DMS 273 treated with DMSO at 0.1 percent for 48 hours (cell line): ENCODE measurements around the gene SLC35F3.

ENCODE experiments used
- DNase-seq: peaks from one replicate; lab custom pipeline; 2025; lab: John Stamatoyannopoulos, UW

SLC35F3 gene

GRCh38 chr1:233972951-233973635, 68.6 kb downstream of the SLC35F3 start:
- DNase-seq, result no peak

DNA sequence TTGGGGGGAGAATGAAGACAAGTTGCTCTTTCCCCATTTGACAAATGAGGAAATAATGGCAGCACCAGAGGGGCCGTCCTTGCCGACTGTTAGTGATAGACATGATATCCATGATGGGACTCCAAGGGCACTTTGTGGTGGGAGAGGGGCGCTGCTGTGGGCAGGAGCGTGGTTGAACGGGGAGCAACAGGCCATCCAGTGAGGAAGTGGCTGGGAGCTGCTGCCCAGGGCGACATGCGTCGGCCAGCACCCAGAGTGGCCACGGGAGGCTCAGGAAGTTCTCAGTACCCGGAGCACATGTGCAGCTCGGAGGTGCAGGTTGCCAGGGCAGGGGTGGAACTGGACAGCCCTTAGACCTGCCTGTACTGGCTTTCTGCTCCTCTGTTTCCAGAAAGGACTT, 71.0 kb downstream of the SLC35F3 start:
- DNase-seq, result no peak

- no peak for DNase-seq
These were observed 76.7 kb downstream of the SLC35F3 start for GRCh38 chr1:233981042-233981675.

- no peak for DNase-seq
These were observed 78.5 kb downstream of the SLC35F3 start for GRCh38 chr1:233982827-233983518.

- no peak for DNase-seq
These were observed 79.3 kb downstream of the SLC35F3 start for GRCh38 chr1:233983811-233984210.

GRCh38 chr1:233988963-233989696, 84.7 kb downstream of the SLC35F3 start:
- DNase-seq, result no peak

- no peak for DNase-seq
These were observed 86.0 kb downstream of the SLC35F3 start for GRCh38 chr1:233990486-233990885.

GRCh38 chr1:233993651-233994050, 89.2 kb downstream of the SLC35F3 start:
- no peak for DNase-seq

DNA sequence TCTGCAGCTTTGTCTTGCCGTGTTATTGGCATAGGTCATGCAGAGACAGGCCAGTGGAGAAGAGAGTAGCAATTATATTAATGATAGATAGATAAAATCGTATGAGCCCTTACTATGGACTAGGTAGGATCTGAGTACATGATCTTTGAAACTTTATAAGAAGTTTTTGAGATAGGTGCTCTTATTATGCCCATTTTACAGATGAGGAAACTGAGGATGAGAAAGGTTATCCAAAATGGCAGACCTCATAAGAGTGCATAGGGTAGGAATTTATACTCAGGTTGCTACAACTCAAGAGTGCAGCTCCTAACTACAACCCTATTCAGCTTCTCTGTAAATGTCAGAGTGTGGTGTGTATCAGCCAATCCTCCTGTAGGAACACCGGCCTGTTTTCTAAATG, 89.6 kb downstream of the SLC35F3 start:
- no peak for DNase-seq

GRCh38 chr1:233998456-233998855, 94.0 kb downstream of the SLC35F3 start:
- DNase-seq, result no peak

- DNase-seq, result peak; percentile 31
These were observed 94.4 kb downstream of the SLC35F3 start for GRCh38 chr1:233998891-233999290.

- DNase-seq, result no peak
These were observed 96.1 kb downstream of the SLC35F3 start for GRCh38 chr1:234000557-234001041.

DNA sequence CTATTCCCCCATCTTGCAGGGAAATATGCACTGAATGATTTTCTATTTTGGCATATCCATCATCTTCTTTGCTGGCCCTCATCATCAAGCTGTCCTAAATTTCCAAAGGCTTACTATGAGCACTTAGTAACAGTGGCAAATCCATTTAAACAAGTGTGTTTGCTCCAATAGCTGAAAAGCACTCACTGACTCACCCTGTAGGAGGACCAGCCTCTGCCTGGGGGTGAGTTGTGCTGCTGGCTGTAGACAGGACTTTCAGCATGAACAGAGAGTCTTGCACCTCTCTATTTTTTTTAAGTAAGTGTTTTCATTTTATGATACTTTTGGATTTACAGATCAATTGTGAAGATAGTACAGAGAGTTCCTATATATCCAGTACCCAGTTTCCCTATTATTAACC, 97.3 kb downstream of the SLC35F3 start:
- no peak for DNase-seq

DNA sequence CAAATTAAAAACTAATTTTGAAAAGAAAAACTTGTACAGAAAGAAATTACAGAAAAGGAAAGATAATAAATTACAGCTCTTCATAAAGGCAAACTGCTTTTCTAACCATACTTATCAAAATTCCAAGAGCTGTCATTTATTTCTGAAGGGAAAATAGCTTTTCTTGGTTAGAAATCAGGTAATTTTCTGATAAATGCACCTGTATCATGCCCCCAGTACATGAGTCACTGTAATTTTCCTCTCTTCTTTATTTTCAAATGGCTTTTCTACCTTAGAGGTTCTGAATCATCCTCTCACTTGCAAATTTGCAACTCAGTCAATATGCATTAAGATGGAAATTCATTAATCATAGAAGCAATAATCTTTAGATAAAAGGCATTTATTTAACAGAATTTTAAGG, 100.1 kb downstream of the SLC35F3 start:
- no peak for DNase-seq

DNA sequence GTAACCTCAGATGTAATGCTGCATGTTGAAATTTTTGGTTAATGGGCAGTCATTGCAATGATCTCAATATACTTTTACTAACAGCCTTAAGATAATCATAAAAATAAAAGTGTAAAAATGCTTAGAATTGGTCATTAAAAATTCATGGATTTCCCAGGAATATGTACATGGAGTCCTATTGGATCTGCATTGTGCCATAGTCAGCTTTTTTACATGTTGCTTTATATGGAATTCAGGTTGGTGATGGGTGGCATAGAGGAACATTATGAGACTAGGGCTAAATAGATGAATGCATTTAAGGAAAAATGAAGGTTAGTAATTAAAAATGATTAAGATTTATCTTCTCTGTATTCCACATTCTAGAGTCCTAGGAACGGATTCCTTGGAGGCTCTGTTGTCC, 103.2 kb downstream of the SLC35F3 start:
- DNase-seq, result no peak

GRCh38 chr1:234008591-234008990, 104.1 kb downstream of the SLC35F3 start:
- DNase-seq, result no peak

- DNase-seq, result no peak
These were observed 105.2 kb downstream of the SLC35F3 start for GRCh38 chr1:234009668-234010067.

- DNase-seq, result no peak
These were observed 109.7 kb downstream of the SLC35F3 start for GRCh38 chr1:234014208-234014607.

DNA sequence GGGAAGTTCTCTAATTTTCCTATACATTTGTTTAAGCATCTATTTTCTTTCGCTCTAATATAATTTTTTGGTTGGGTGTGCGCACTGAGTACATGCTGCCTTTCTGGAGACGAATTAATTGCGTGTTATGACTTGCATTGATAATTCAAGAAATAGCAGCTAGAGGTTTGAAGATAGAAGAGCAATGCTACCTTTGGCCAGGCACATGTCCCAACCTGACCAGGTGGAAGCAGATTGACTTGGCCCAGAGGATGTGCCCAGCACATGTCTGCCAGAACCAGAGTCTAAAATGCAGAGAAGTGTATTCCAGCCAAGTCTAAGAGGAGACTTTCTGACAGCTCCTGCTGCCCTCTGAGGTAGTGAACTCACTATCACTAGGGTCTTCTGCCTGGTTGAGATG, 114.3 kb downstream of the SLC35F3 start:
- DNase-seq, result no peak

DNA sequence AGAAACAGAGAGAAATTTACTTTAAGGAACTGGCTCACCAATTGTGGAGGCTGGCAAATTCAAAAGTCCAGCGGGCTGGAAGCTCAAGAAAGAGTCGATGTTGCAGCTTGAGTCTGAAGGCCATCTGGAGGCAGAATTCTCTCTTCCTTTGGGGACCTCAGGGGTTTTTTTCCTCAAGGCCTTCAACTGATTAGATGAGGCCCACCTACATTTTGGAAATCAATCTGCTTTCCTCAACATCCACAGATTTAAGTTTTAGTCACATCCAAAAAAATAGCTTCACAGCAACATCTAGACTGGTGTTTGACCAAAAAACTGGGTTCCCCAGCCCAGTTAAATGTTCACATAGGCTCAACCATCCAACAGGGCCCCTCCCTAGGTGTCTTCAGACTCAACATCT, 114.9 kb downstream of the SLC35F3 start:
- DNase-seq, result no peak

GRCh38 chr1:234022302-234022701, 117.8 kb downstream of the SLC35F3 start:
- no peak for DNase-seq

DNA sequence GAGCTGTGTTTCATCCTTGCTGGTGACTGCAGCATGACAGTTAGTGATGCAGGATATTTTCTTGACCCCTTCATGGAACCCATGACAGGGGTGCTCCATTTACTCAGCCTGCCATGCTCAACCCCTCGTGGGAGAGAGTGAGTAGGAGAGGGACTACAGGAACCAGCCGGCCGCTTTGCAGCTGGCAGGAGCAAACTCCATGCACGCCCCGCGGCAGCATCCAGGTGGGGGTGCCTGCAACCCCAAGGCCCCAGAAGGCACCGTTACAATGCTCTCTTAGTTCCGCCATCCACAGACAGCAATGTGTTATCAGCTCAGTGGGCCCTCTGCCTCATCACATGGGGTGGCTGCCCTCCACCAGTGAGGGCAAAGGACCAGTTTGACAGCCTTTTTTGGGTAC, 135.1 kb downstream of the SLC35F3 start:
- DNase-seq, result no peak
